Measurements from ENCODE around the gene ARHGEF5.
"Not testable (repeated sequence)": the region's sequence is repeated elsewhere in the genome, so short reads cannot be mapped to it uniquely, and the experiment has no call there.

DNA sequence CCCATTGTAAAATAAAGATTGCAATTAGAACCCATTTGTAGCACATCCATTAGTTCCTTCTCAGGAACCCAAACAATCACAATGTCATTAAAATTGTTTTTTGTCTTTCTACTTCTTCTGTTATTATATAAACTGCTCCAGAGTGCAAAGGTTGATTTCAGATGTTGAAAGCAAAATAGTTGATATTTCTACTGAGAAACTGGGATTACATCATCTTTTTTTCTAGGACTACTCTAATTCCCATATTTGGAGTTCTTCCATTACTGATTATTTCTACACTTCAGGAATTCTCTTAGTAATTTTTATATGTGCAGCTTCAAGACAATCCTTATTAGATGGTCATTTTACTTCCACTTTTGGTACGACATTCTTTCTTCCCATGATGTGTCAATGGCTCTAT lies 37.7 kb upstream of the ARHGEF5 start:
- TF ChIP-seq, protein P1, sequence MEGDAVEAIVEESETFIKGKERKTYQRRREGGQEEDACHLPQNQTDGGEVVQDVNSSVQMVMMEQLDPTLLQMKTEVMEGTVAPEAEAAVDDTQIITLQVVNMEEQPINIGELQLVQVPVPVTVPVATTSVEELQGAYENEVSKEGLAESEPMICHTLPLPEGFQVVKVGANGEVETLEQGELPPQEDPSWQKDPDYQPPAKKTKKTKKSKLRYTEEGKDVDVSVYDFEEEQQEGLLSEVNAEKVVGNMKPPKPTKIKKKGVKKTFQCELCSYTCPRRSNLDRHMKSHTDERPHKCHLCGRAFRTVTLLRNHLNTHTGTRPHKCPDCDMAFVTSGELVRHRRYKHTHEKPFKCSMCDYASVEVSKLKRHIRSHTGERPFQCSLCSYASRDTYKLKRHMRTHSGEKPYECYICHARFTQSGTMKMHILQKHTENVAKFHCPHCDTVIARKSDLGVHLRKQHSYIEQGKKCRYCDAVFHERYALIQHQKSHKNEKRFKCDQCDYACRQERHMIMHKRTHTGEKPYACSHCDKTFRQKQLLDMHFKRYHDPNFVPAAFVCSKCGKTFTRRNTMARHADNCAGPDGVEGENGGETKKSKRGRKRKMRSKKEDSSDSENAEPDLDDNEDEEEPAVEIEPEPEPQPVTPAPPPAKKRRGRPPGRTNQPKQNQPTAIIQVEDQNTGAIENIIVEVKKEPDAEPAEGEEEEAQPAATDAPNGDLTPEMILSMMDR (IDR thresholded peaks at IDR 0.05), result not testable (repeated sequence)
- not testable (repeated sequence) for TF ChIP-seq POLR2A (IDR thresholded peaks at IDR 0.05)

Data from testis (tissue), 2 donors.